ENCODE measurements around the gene ALG5.

DNA sequence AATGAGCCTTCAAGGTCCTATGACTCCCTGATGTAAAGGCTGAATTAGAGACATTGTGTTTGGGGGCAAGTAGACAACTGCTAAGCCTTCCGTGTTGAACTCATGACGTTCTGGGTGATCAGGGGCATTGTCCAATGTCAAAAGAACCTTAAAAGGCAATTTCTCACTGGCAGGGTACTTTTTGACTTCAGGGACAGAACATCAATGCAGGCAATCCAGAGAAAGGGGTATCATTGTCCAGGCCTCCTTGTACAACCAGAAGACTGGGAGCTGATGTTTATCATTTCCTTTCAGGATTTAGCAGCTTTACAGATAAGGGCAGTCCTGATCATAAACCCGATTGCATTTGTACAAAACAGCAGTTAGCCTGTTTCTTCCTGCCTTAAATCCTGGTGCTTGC is 54.1 kb downstream of the ALG5 start:
- TF ChIP-seq POLR2AphosphoS5 (IDR thresholded peaks at IDR 0.05; ENCODE audit: borderline replicate concordance, low read depth, low read length), result no peak
- TF ChIP-seq EZH2 (IDR thresholded peaks at IDR 0.05), result no peak
